C4-2B (cell line): ENCODE results near the gene CCNL2.
A peak's percentile ranks its signal among the peaks of the same experiment; 100 is the strongest.

ENCODE experiments used
- ZFX ChIP-seq: fragments of 450-650 bp; IDR thresholded peaks from 2 replicates; pipeline ENCODE4 v1.6.1; 2017
- TF ChIP-seq, protein P1 (sequence below): fragments of 450-650 bp; conservative IDR thresholded peaks from 2 replicates; pipeline ENCODE4 v1.5.1; 2017; ENCODE audit warnings: mild to moderate bottlenecking

DNA sequence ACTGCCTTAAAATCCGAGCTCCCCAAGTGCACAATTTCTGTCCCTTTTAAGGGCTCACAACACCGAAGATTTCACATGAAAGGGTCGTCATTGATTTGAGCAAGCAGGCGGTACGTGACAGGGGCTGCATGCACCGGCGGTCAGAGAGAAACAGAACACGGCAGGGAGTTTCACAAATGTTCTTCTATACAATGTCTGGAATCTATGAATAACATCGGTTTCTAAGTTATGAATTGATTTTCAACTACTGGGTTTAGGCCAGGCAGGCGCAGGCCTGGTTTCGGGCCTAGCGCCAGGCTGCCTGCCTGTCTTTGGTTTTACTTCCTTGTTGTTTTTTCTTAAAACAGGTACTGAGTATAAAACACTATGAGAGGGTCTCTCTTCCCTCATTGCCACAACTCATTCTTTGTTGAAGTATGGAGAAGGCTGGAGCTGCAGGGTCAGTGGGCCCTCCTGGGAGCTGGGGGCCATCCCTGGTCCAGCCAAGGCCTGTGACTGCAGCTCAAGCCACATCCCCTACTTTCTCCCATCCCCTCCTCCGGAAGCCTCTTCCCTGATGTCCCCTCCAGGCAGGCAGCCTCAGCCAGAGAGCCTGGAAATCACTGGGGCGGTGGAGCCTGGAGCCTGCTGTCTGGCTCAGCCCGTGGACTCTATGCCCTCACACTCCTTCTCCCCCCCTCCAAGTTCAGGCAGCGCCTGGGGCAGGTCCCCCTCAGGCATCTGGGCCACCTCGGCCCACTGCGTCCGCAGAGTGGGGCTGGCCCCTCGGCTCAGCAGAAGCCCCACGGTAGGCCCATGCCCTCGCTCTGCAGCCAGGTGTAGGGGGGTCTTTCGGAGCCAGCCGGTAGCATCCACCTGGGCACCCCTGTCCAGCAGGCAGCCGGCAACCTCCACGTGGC lies 19.6 kb upstream of the CCNL2 start:
- TF ChIP-seq, protein P1, sequence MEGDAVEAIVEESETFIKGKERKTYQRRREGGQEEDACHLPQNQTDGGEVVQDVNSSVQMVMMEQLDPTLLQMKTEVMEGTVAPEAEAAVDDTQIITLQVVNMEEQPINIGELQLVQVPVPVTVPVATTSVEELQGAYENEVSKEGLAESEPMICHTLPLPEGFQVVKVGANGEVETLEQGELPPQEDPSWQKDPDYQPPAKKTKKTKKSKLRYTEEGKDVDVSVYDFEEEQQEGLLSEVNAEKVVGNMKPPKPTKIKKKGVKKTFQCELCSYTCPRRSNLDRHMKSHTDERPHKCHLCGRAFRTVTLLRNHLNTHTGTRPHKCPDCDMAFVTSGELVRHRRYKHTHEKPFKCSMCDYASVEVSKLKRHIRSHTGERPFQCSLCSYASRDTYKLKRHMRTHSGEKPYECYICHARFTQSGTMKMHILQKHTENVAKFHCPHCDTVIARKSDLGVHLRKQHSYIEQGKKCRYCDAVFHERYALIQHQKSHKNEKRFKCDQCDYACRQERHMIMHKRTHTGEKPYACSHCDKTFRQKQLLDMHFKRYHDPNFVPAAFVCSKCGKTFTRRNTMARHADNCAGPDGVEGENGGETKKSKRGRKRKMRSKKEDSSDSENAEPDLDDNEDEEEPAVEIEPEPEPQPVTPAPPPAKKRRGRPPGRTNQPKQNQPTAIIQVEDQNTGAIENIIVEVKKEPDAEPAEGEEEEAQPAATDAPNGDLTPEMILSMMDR: no peak
- peak; percentile 68; the same call in 1 of the 2 replicates for TF ChIP-seq ZFX
